Neural cell (in vitro differentiated cells): ENCODE results near the gene FBLN7. TPM values are rescaled to one million over a fixed set of nuclear protein-coding genes. Genes with fewer than 3 reads are reported as not detected.

ENCODE experiments used
- H2AFZ ChIP-seq: fragments of 200-600, 300-800 bp; sonication (generic), shearing (Covaris generic); 2 replicates; pipeline ENCODE4 v1.6.0; 2014; ENCODE audit warnings: low read depth, mild to moderate bottlenecking, antibody characterized with exemption, low read length, moderate library complexity
- H3F3A ChIP-seq: fragments of 200-600 bp; shearing (Covaris generic); 2 replicates; pipeline ENCODE4 v1.6.1; 2016; ENCODE audit warnings: mild to moderate bottlenecking, moderate library complexity, mixed read lengths, antibody characterized with exemption, low read length; ENCODE audit not compliant: insufficient read depth, poor library complexity, severe bottlenecking
- H3K27ac ChIP-seq: fragments of 200-600, 300-800 bp; sonication (generic), shearing (Covaris generic); 2 replicates; pipeline ENCODE4 v1.5.1; 2014; ENCODE audit warnings: mild to moderate bottlenecking, low read length, moderate library complexity
- H3K27me3 ChIP-seq: fragments of 300-800, 200-600 bp; sonication (generic), shearing (Covaris generic); 2 replicates; pipeline ENCODE4 v1.6.0; 2014; ENCODE audit warnings: mild to moderate bottlenecking, low read depth, low read length, moderate library complexity; ENCODE audit not compliant: insufficient read depth
- H3K36me3 ChIP-seq: fragments of 300-800, 200-600 bp; sonication (generic), shearing (Covaris generic); 2 replicates; pipeline ENCODE4 v1.5.1; 2014; ENCODE audit warnings: mild to moderate bottlenecking, antibody characterized with exemption, low read length, moderate library complexity; ENCODE audit not compliant: insufficient read depth
- H3K4me2 ChIP-seq: fragments of 300-800, 200-600 bp; sonication (generic), shearing (Covaris generic); 2 replicates; pipeline ENCODE4 v1.6.0; 2014; ENCODE audit warnings: mild to moderate bottlenecking, low read length
- H3K4me3 ChIP-seq: fragments of 300-800, 200-600 bp; sonication (generic), shearing (Covaris generic); 2 replicates; pipeline ENCODE4 v1.5.1; 2014; ENCODE audit warnings: mild to moderate bottlenecking, low read length, moderate library complexity
- H3K79me2 ChIP-seq: fragments of 200-600 bp; shearing (Covaris generic); replicated peaks from 2 replicates; pipeline ENCODE4 v1.6.0; 2014; ENCODE audit warnings: mild to moderate bottlenecking, low read length, moderate library complexity; ENCODE audit not compliant: insufficient read depth
- H3K9ac ChIP-seq: fragments of 300-800, 200-600 bp; sonication (generic), shearing (Covaris generic); 2 replicates; pipeline ENCODE4 v1.6.1; 2016; ENCODE audit warnings: mild to moderate bottlenecking, low read length, mixed read lengths
- H3K9me2 ChIP-seq: fragments of 200-600 bp; shearing (Covaris generic); 2 replicates; pipeline ENCODE4 v1.6.1; 2016; ENCODE audit warnings: mild to moderate bottlenecking, low read length, mixed read lengths; ENCODE audit not compliant: insufficient read depth
- H3K9me3 ChIP-seq: fragments of 200-600, 300-800 bp; sonication (generic), shearing (Covaris generic); 2 replicates; pipeline ENCODE4 v1.6.1; 2016; ENCODE audit warnings: mild to moderate bottlenecking, mixed run types, low read length, moderate library complexity, mixed read lengths
- H4K20me1 ChIP-seq: fragments of 200-600 bp; shearing (Covaris generic); 2 replicates; pipeline ENCODE4 v1.6.1; 2016; ENCODE audit warnings: mild to moderate bottlenecking, mixed run types; ENCODE audit not compliant: insufficient read depth
- EP300 ChIP-seq: fragments of 450-650 bp; conservative IDR thresholded peaks from 2 replicates; pipeline ENCODE4 v1.6.1; 2014; ENCODE audit warnings: antibody characterized with exemption, mild to moderate bottlenecking, moderate library complexity; ENCODE audit not compliant: poor library complexity, severe bottlenecking
- EZH2 ChIP-seq: fragments of 200-600, 300-800 bp; shearing (Covaris generic), sonication (generic); IDR thresholded peaks from 2 replicates; pipeline ENCODE4 v1.6.1; 2014; ENCODE audit warnings: antibody characterized with exemption, low read length, borderline replicate concordance, mild to moderate bottlenecking; ENCODE audit not compliant: insufficient read depth, poor library complexity, severe bottlenecking
- MXI1 ChIP-seq: fragments of 450-650 bp; conservative IDR thresholded peaks from 2 replicates; pipeline ENCODE4 v1.6.1; 2014; ENCODE audit warnings: antibody characterized with exemption, mild to moderate bottlenecking; ENCODE audit not compliant: poor library complexity, severe bottlenecking
- POLR2AphosphoS5 ChIP-seq: IDR thresholded peaks from 2 replicates; pipeline ENCODE4 v1.6.1; 2012
- RAD21 ChIP-seq: fragments of 450-650 bp; conservative IDR thresholded peaks from 2 replicates; pipeline ENCODE4 v1.6.1; 2014; ENCODE audit warnings: antibody characterized with exemption, mild to moderate bottlenecking, moderate library complexity
- SMC3 ChIP-seq: fragments of 450-650 bp; conservative IDR thresholded peaks from 2 replicates; pipeline ENCODE4 v1.6.1; 2014; ENCODE audit warnings: antibody characterized with exemption, mild to moderate bottlenecking, moderate library complexity; ENCODE audit not compliant: poor library complexity
- TAF1 ChIP-seq: IDR thresholded peaks from 2 replicates; pipeline ENCODE4 v1.6.1; 2012; ENCODE audit warnings: low read depth
- polyA plus RNA-seq: library from polyadenylated mRNA; depleted of rRNA; stranded (reverse); fragments of >200 nt; gene quantifications from 2 replicates; pipeline ENCODE4 v1.2.3, GENCODE V29; 2014
- TF ChIP-seq, protein P1 (sequence below): fragments of 450-650 bp; IDR thresholded peaks from 2 replicates; pipeline ENCODE4 v1.5.1; 2014; ENCODE audit warnings: antibody characterized with exemption, mild to moderate bottlenecking, moderate library complexity; ENCODE audit not compliant: poor library complexity, severe bottlenecking
- TF ChIP-seq, protein P2 (sequence below): IDR thresholded peaks from 2 replicates; pipeline ENCODE4 v1.6.1; 2012; ENCODE audit warnings: borderline replicate concordance

Gene FBLN7
- polyA plus RNA-seq, 1 donor from 2014 or later: not detected

DNA sequence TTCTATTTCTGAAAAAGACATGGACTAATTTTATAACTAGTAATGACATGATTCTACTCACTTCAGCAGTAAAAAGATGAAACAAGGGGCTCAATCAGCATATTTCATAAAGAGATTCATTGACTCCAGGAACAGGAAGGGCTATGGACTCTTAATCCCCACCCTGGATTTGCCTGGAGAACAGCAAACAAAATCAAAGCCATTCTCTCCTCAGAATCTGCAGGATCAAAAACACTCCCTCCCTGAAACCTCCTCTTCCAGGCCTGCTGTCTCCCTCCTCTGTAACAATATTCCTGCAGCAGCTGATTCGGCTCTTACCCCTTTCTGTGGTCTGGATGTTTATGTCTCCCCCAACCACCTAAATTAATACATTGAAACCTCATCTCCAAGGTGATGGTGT lies 59.7 kb downstream of the FBLN7 start:
- Histone ChIP-seq H4K20me1 (no peaks in the 10 kb centered on the region), H3K79me2 (no peaks in the 10 kb centered on the region), H3K27me3 (no peaks in the 10 kb centered on the region), H3K36me3 (no peaks in the 10 kb centered on the region), H3K4me3 (no peak overlapping the region), H3K9me3 (no peaks in the 10 kb centered on the region), H3K9me2 (no peaks in the 10 kb centered on the region), H3K4me2 (no peak overlapping the region), H3K9ac (no peak overlapping the region), H3F3A (no peaks in the 10 kb centered on the region), H3K27ac (no peak overlapping the region), H2AFZ (no peak overlapping the region)
- no peak for TF ChIP-seq SMC3
- TF ChIP-seq EZH2: no peak
- TF ChIP-seq, protein P1, sequence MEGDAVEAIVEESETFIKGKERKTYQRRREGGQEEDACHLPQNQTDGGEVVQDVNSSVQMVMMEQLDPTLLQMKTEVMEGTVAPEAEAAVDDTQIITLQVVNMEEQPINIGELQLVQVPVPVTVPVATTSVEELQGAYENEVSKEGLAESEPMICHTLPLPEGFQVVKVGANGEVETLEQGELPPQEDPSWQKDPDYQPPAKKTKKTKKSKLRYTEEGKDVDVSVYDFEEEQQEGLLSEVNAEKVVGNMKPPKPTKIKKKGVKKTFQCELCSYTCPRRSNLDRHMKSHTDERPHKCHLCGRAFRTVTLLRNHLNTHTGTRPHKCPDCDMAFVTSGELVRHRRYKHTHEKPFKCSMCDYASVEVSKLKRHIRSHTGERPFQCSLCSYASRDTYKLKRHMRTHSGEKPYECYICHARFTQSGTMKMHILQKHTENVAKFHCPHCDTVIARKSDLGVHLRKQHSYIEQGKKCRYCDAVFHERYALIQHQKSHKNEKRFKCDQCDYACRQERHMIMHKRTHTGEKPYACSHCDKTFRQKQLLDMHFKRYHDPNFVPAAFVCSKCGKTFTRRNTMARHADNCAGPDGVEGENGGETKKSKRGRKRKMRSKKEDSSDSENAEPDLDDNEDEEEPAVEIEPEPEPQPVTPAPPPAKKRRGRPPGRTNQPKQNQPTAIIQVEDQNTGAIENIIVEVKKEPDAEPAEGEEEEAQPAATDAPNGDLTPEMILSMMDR: no peak
- TF ChIP-seq POLR2AphosphoS5: no peak
- no peak for TF ChIP-seq EP300
- no peak for TF ChIP-seq MXI1
- TF ChIP-seq, protein P2, sequence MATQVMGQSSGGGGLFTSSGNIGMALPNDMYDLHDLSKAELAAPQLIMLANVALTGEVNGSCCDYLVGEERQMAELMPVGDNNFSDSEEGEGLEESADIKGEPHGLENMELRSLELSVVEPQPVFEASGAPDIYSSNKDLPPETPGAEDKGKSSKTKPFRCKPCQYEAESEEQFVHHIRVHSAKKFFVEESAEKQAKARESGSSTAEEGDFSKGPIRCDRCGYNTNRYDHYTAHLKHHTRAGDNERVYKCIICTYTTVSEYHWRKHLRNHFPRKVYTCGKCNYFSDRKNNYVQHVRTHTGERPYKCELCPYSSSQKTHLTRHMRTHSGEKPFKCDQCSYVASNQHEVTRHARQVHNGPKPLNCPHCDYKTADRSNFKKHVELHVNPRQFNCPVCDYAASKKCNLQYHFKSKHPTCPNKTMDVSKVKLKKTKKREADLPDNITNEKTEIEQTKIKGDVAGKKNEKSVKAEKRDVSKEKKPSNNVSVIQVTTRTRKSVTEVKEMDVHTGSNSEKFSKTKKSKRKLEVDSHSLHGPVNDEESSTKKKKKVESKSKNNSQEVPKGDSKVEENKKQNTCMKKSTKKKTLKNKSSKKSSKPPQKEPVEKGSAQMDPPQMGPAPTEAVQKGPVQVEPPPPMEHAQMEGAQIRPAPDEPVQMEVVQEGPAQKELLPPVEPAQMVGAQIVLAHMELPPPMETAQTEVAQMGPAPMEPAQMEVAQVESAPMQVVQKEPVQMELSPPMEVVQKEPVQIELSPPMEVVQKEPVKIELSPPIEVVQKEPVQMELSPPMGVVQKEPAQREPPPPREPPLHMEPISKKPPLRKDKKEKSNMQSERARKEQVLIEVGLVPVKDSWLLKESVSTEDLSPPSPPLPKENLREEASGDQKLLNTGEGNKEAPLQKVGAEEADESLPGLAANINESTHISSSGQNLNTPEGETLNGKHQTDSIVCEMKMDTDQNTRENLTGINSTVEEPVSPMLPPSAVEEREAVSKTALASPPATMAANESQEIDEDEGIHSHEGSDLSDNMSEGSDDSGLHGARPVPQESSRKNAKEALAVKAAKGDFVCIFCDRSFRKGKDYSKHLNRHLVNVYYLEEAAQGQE: no peak
- no peak for TF ChIP-seq TAF1
- TF ChIP-seq RAD21: no peak

DNA sequence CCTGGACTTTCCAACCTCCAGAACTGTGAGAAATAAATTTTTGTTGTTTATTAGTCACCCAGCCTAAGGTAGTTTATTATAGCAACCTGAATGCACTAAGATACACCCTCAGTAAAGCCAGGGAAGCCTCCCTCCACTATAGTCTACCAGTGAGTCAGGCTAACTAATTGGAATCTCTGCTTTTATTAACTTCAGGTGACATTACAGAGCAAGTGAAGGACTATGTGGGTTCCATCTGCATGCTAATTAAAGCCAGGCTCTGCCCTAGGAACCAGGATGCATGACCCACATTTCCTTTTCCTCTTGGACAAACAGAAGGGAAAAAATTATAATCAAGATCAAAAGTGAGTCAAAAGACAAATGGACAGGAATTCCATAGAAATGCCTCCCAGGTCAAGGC lies 60.6 kb downstream of the FBLN7 start:
- Histone ChIP-seq H3K27me3 (no peaks in the 10 kb centered on the region), H3K36me3 (no peaks in the 10 kb centered on the region), H3K9me2 (no peaks in the 10 kb centered on the region), H3F3A (no peaks in the 10 kb centered on the region), H3K9ac (no peak overlapping the region), H3K79me2 (no peaks in the 10 kb centered on the region), H3K27ac (no peak overlapping the region), H3K4me2 (no peak overlapping the region), H4K20me1 (no peaks in the 10 kb centered on the region), H3K9me3 (no peaks in the 10 kb centered on the region), H2AFZ (no peak overlapping the region), H3K4me3 (no peak overlapping the region)
- TF ChIP-seq MXI1 (no peak), RAD21 (no peak), POLR2AphosphoS5 (no peak), EP300 (no peak), SMC3 (no peak), EZH2 (no peak), TAF1 (no peak)
- TF ChIP-seq, protein P2: no peak
- TF ChIP-seq, protein P1: no peak
